Testis (tissue), 2 donors: Measurements from ENCODE around the gene RSAD2.

ENCODE experiments used
- POLR2A ChIP-seq: fragments of 450-650 bp; IDR thresholded peaks from one replicate; pipeline ENCODE4 v1.6.1; 2017; ENCODE audit warnings: antibody characterized with exemption, mild to moderate bottlenecking, moderate library complexity
- TF ChIP-seq, protein P1 (sequence below), 3 experiments: fragments of 450-650 bp in 2 of 3; fragments of 200-600 bp in 1 of 3; sonication (generic) in 1 of 3; IDR thresholded peaks; one replicate each; pipeline ENCODE4 v1.5.1; 2016 to 2019; ENCODE audit warnings: antibody characterized with exemption in 3 of 3, mild to moderate bottlenecking in 2 of 3, moderate library complexity in 1 of 3

DNA sequence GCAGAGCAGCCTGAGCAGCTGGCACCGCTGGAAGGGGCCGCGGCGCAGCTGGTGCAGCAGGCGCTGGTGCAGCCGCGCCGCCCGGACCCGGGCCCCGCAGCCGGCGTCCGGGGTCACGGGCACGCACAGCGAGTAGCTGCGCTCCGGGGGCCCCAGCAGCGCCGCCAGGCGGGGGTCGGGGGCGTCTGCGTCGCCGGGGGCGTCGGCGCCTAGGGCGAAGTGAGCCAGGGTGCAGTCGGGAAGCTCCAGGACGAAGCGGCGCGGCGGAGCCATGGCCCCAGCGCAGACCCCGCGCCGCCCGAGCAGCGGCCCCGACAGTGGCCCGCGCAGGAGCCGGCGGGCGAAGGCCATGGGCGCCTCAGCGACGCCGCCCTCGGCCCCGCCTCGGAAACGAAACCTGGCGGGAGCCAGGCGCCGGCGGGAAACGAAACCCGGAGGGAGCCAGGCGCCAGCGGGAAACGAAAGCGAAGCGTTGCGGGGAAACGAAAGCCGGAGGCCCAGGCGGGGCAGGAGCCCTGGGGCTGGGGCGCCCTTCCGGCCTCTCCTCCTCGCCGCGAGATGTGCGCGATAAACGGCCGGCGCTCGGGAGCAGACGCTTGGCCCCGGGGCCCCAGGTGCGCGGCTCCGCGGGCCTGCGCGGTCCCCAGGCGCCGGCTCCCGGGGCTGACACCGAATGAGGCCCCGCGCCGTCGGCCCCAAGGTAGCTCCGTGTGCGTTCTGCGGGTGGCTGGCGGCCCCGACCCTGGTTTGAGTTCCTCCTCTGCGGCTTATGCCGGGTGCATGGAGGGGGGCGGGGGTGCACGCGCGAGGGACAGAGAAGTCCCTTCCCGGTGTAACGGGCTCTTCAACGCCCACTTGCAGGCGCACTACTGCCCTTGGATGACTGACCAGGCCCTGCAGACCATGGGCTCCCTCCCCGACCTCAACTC is 12.0 kb upstream of the RSAD2 start, which contains the start of gene CMPK2:
- TF ChIP-seq, protein P1, sequence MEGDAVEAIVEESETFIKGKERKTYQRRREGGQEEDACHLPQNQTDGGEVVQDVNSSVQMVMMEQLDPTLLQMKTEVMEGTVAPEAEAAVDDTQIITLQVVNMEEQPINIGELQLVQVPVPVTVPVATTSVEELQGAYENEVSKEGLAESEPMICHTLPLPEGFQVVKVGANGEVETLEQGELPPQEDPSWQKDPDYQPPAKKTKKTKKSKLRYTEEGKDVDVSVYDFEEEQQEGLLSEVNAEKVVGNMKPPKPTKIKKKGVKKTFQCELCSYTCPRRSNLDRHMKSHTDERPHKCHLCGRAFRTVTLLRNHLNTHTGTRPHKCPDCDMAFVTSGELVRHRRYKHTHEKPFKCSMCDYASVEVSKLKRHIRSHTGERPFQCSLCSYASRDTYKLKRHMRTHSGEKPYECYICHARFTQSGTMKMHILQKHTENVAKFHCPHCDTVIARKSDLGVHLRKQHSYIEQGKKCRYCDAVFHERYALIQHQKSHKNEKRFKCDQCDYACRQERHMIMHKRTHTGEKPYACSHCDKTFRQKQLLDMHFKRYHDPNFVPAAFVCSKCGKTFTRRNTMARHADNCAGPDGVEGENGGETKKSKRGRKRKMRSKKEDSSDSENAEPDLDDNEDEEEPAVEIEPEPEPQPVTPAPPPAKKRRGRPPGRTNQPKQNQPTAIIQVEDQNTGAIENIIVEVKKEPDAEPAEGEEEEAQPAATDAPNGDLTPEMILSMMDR (IDR thresholded peaks at IDR 0.05): peak in 1 of 3 experiments; percentile 5
- TF ChIP-seq POLR2A: no peak
